GM23338 (cell line): Measurements from ENCODE around the gene SLC13A4. TPM values are rescaled to one million over a fixed set of nuclear protein-coding genes. Genes with fewer than 3 reads are reported as not detected.
A peak's percentile ranks its signal among the peaks of the same experiment; 100 is the strongest.

Experiments used
- ATAC-seq: fragments of 200-7000 bp; cut with Tn5 transposase; 3 replicates; pipeline ENCODE4 v1.9.1; 2020
- DNase-seq: peaks from one replicate; pipeline ENCODE4 v3.0.0-alpha.2; 2015; ENCODE audit warnings: low spot score
- H2AFZ ChIP-seq: fragments of 200-600 bp; sonication (generic); 2 replicates; pipeline ENCODE4 v1.8.0; 2016; ENCODE audit warnings: antibody characterized with exemption, mild to moderate bottlenecking, moderate library complexity
- H3F3A ChIP-seq: fragments of 200-600 bp; sonication (generic); replicated peaks from 2 replicates; pipeline ENCODE4 v1.8.0; 2017; ENCODE audit warnings: antibody characterized with exemption, mixed run types, low read depth
- H3K27ac ChIP-seq: fragments of 200-600 bp; sonication (generic); 2 replicates; pipeline ENCODE4 v1.6.1; 2016; ENCODE audit warnings: low read depth
- H3K27me3 ChIP-seq: fragments of 200-600 bp; sonication (generic); 2 replicates; pipeline ENCODE4 v1.8.0; 2016; ENCODE audit warnings: mild to moderate bottlenecking, mixed run types, moderate library complexity; ENCODE audit not compliant: insufficient read depth
- H3K36me3 ChIP-seq: fragments of 200-600 bp; sonication (generic); 2 replicates; pipeline ENCODE4 v1.8.0; 2016; ENCODE audit warnings: mild to moderate bottlenecking; ENCODE audit not compliant: insufficient read depth
- H3K4me1 ChIP-seq: fragments of 200-600 bp; sonication (generic); 2 replicates; pipeline ENCODE4 v1.8.0; 2016; ENCODE audit warnings: mild to moderate bottlenecking, moderate library complexity; ENCODE audit not compliant: insufficient read depth
- H3K4me2 ChIP-seq: fragments of 200-600 bp; sonication (generic); 2 replicates; pipeline ENCODE4 v1.7.1; 2017; ENCODE audit warnings: mixed run types
- H3K4me3 ChIP-seq: fragments of 200-600 bp; sonication (generic); 2 replicates; pipeline ENCODE4 v1.6.1; 2016; ENCODE audit warnings: mixed run types
- H3K79me2 ChIP-seq: fragments of 200-600 bp; sonication (generic); replicated peaks from 2 replicates; pipeline ENCODE4 v1.8.0; 2017; ENCODE audit warnings: mild to moderate bottlenecking; ENCODE audit not compliant: insufficient read depth
- H3K9me2 ChIP-seq: fragments of 200-600 bp; sonication (generic); 2 replicates; pipeline ENCODE4 v1.8.0; 2017; ENCODE audit not compliant: insufficient read depth
- H4K20me1 ChIP-seq: fragments of 200-600 bp; sonication (generic); replicated peaks from 2 replicates; pipeline ENCODE4 v1.8.0; 2017; ENCODE audit warnings: mild to moderate bottlenecking; ENCODE audit not compliant: insufficient read depth
- H3K27ac Mint-ChIP-seq: 2 replicates; pipeline ENCODE4 v1.8.0; 2020; ENCODE audit warnings: inconsistent platforms, mild to moderate bottlenecking, moderate library complexity, mixed read lengths
- H3K27me3 Mint-ChIP-seq: 3 replicates; pipeline ENCODE4 v1.8.0; 2022; ENCODE audit warnings: low read depth, mild to moderate bottlenecking, moderate library complexity, mixed read lengths, inconsistent platforms; ENCODE audit not compliant: insufficient read depth, poor library complexity
- H3K36me3 Mint-ChIP-seq: 3 replicates; pipeline ENCODE4 v1.8.0; 2021; ENCODE audit warnings: low read depth, mild to moderate bottlenecking, inconsistent platforms, moderate library complexity, mixed read lengths
- H3K4me1 Mint-ChIP-seq: 3 replicates; pipeline ENCODE4 v1.8.0; 2020; ENCODE audit warnings: mild to moderate bottlenecking, inconsistent platforms, mixed read lengths
- H3K4me3 Mint-ChIP-seq: 3 replicates; pipeline ENCODE4 v1.8.0; 2021; ENCODE audit warnings: moderate library complexity, mild to moderate bottlenecking, inconsistent platforms, mixed read lengths
- H3K9me3 Mint-ChIP-seq: 3 replicates; pipeline ENCODE4 v1.8.0; 2020; ENCODE audit warnings: moderate library complexity, mild to moderate bottlenecking, inconsistent platforms, mixed read lengths
- CREB1 ChIP-seq: fragments of 250-450 bp; sonication (Bioruptor Pico); IDR thresholded peaks from 2 replicates; pipeline ENCODE4 v1.5.0; 2020; ENCODE audit warnings: low read depth, mild to moderate bottlenecking, moderate library complexity
- EZH2 ChIP-seq: fragments of 200-600 bp; sonication (generic); IDR thresholded peaks from one replicate; pipeline ENCODE4 v1.8.0; 2017; ENCODE audit warnings: antibody characterized with exemption, mild to moderate bottlenecking, low read depth; ENCODE audit not compliant: unreplicated experiment
- EZH2phosphoT487 ChIP-seq: fragments of 200-600 bp; sonication (generic); IDR thresholded peaks from one replicate; pipeline ENCODE4 v1.8.1; 2018; ENCODE audit warnings: antibody characterized with exemption; ENCODE audit not compliant: unreplicated experiment
- JUNB ChIP-seq: IDR thresholded peaks from one replicate; pipeline ENCODE4 v1.6.1; 2016; ENCODE audit warnings: antibody characterized with exemption; ENCODE audit not compliant: unreplicated experiment
- NANOG ChIP-seq: IDR thresholded peaks from 2 replicates; pipeline ENCODE4 v1.6.1; 2016; ENCODE audit warnings: antibody characterized with exemption, borderline replicate concordance
- POLR2AphosphoS5 ChIP-seq: IDR thresholded peaks from 2 replicates; pipeline ENCODE4 v1.6.1; 2016; ENCODE audit warnings: antibody characterized with exemption, low read depth
- STAT1 ChIP-seq: IDR thresholded peaks from one replicate; pipeline ENCODE4 v1.6.1; 2016; ENCODE audit warnings: antibody characterized with exemption; ENCODE audit not compliant: unreplicated experiment
- ZNF114 ChIP-seq: fragments of 250-450 bp; sonication (Bioruptor Pico); IDR thresholded peaks from 2 replicates; pipeline ENCODE4 v1.5.0; 2020; ENCODE audit warnings: mild to moderate bottlenecking, moderate library complexity
- ZNF331 ChIP-seq: fragments of 250-450 bp; sonication (Bioruptor Pico); IDR thresholded peaks from 2 replicates; pipeline ENCODE4 v1.5.0; 2020; ENCODE audit warnings: low read depth, mild to moderate bottlenecking, moderate library complexity
- polyA plus RNA-seq: library from polyadenylated mRNA; unstranded; fragments of >200 nt; fragmentation: Nextera tagmentation; extraction: Ambion mirVana; gene quantifications from 2 replicates; pipeline ENCODE4 v1.2.1, GENCODE V29; 2016
- total RNA-seq: library from RNA; depleted of rRNA; stranded (reverse); fragments of >200 nt; shearing (Covaris generic); gene quantifications from 2 replicates; pipeline ENCODE4 v1.2.3, GENCODE V29; 2014
- TF ChIP-seq, protein P1 (sequence below), 2 experiments: fragments of 200-600 bp in 1 of 2; sonication (generic) in 1 of 2; conservative IDR thresholded peaks; 2 replicates each; pipeline versions ENCODE4 v1.5.1 to v1.6.1; 2016 to 2017; ENCODE audit warnings: antibody characterized with exemption in 2 of 2, low read depth in 2 of 2, mild to moderate bottlenecking in 2 of 2, moderate library complexity in 1 of 2
- TF ChIP-seq, protein P2 (sequence below): fragments of 250-450 bp; sonication (Bioruptor Pico); IDR thresholded peaks from 2 replicates; pipeline ENCODE4 v1.5.0; 2020; ENCODE audit warnings: mild to moderate bottlenecking, moderate library complexity
- TF ChIP-seq, protein P3 (sequence below): IDR thresholded peaks from 2 replicates; pipeline ENCODE4 v1.6.1; 2016; ENCODE audit warnings: antibody characterized with exemption
- TF ChIP-seq, protein P4 (sequence below): IDR thresholded peaks from one replicate; pipeline ENCODE4 v1.6.1; 2018; ENCODE audit warnings: antibody characterized with exemption; ENCODE audit not compliant: unreplicated experiment

The SLC13A4 gene
- total and polyA plus RNA-seq, 2 experiments from 2014 or later, result 1.7 to 2.3 TPM

DNA sequence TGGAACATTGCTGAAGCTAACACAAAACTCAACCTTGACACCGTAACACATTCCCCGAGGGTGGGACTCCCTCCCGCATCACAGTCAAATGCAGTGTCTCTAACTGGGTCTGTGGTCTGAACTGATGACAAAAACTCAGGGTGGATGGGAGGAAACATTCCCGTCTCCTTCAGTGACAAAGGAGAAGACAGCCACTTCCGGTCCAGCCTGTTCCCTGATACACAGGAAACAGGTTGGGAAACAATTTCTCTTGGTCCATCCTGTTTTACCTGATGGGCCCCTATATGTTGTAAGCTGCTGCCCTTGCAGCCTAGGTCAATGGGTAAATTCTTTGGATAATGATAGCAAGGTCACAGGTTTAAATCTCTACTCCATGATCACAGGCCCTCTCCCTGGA is 20.4 kb downstream of the SLC13A4 start:
- no peak overlapping the region for H3K4me2 ChIP-seq
- Mint-ChIP-seq H3K4me3 (no peak overlapping the region), H3K27me3 (peaks cover 8% of the 10 kb centered on the region), H3K9me3 (no peaks in the 10 kb centered on the region), H3K4me1 (peaks cover 12% of the 10 kb centered on the region), H3K36me3 (no peaks in the 10 kb centered on the region), H3K27ac (no peak overlapping the region)
- 0 out of 2 replicates have a peak, but pooled peaks cover 3% of the 10 kb centered on the region for H3F3A ChIP-seq
- H3K27me3 ChIP-seq, result no peaks in the 10 kb centered on the region
- ATAC-seq (no peak), DNase-seq (peak; percentile 15)
- no peak overlapping the region for H3K4me3 ChIP-seq
- TF ChIP-seq ZNF331 (CRISPR knock-in tag) (no peak), EZH2phosphoT487 (no peak), POLR2AphosphoS5 (no peak), JUNB (no peak), ZNF114 (CRISPR knock-in tag) (no peak), NANOG (no peak), CREB1 (CRISPR knock-in tag) (no peak), EZH2 (no peak), STAT1 (no peak)
- TF ChIP-seq, protein P1, sequence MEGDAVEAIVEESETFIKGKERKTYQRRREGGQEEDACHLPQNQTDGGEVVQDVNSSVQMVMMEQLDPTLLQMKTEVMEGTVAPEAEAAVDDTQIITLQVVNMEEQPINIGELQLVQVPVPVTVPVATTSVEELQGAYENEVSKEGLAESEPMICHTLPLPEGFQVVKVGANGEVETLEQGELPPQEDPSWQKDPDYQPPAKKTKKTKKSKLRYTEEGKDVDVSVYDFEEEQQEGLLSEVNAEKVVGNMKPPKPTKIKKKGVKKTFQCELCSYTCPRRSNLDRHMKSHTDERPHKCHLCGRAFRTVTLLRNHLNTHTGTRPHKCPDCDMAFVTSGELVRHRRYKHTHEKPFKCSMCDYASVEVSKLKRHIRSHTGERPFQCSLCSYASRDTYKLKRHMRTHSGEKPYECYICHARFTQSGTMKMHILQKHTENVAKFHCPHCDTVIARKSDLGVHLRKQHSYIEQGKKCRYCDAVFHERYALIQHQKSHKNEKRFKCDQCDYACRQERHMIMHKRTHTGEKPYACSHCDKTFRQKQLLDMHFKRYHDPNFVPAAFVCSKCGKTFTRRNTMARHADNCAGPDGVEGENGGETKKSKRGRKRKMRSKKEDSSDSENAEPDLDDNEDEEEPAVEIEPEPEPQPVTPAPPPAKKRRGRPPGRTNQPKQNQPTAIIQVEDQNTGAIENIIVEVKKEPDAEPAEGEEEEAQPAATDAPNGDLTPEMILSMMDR (conservative IDR thresholded peaks at IDR 0.05; ENCODE audit: low read depth in 2 of 2), result no peak
- TF ChIP-seq, protein P2, sequence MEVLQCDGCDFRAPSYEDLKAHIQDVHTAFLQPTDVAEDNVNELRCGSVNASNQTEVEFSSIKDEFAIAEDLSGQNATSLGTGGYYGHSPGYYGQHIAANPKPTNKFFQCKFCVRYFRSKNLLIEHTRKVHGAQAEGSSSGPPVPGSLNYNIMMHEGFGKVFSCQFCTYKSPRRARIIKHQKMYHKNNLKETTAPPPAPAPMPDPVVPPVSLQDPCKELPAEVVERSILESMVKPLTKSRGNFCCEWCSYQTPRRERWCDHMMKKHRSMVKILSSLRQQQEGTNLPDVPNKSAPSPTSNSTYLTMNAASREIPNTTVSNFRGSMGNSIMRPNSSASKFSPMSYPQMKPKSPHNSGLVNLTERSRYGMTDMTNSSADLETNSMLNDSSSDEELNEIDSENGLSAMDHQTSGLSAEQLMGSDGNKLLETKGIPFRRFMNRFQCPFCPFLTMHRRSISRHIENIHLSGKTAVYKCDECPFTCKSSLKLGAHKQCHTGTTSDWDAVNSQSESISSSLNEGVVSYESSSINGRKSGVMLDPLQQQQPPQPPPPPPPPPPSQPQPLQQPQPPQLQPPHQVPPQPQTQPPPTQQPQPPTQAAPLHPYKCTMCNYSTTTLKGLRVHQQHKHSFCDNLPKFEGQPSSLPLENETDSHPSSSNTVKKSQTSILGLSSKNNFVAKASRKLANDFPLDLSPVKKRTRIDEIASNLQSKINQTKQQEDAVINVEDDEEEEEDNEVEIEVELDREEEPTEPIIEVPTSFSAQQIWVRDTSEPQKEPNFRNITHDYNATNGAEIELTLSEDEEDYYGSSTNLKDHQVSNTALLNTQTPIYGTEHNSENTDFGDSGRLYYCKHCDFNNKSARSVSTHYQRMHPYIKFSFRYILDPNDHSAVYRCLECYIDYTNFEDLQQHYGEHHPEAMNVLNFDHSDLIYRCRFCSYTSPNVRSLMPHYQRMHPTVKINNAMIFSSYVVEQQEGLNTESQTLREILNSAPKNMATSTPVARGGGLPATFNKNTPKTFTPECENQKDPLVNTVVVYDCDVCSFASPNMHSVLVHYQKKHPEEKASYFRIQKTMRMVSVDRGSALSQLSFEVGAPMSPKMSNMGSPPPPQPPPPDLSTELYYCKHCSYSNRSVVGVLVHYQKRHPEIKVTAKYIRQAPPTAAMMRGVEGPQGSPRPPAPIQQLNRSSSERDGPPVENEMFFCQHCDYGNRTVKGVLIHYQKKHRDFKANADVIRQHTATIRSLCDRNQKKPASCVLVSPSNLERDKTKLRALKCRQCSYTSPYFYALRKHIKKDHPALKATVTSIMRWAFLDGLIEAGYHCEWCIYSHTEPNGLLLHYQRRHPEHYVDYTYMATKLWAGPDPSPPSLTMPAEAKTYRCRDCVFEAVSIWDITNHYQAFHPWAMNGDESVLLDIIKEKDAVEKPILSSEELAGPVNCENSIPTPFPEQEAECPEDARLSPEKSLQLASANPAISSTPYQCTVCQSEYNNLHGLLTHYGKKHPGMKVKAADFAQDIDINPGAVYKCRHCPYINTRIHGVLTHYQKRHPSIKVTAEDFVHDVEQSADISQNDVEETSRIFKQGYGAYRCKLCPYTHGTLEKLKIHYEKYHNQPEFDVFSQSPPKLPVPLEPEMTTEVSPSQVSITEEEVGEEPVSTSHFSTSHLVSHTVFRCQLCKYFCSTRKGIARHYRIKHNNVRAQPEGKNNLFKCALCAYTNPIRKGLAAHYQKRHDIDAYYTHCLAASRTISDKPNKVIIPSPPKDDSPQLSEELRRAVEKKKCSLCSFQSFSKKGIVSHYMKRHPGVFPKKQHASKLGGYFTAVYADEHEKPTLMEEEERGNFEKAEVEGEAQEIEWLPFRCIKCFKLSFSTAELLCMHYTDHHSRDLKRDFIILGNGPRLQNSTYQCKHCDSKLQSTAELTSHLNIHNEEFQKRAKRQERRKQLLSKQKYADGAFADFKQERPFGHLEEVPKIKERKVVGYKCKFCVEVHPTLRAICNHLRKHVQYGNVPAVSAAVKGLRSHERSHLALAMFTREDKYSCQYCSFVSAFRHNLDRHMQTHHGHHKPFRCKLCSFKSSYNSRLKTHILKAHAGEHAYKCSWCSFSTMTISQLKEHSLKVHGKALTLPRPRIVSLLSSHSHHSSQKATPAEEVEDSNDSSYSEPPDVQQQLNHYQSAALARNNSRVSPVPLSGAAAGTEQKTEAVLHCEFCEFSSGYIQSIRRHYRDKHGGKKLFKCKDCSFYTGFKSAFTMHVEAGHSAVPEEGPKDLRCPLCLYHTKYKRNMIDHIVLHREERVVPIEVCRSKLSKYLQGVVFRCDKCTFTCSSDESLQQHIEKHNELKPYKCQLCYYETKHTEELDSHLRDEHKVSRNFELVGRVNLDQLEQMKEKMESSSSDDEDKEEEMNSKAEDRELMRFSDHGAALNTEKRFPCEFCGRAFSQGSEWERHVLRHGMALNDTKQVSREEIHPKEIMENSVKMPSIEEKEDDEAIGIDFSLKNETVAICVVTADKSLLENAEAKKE, result no peak
- TF ChIP-seq, protein P3, sequence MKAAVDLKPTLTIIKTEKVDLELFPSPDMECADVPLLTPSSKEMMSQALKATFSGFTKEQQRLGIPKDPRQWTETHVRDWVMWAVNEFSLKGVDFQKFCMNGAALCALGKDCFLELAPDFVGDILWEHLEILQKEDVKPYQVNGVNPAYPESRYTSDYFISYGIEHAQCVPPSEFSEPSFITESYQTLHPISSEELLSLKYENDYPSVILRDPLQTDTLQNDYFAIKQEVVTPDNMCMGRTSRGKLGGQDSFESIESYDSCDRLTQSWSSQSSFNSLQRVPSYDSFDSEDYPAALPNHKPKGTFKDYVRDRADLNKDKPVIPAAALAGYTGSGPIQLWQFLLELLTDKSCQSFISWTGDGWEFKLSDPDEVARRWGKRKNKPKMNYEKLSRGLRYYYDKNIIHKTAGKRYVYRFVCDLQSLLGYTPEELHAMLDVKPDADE, result no peak
- TF ChIP-seq, protein P4, sequence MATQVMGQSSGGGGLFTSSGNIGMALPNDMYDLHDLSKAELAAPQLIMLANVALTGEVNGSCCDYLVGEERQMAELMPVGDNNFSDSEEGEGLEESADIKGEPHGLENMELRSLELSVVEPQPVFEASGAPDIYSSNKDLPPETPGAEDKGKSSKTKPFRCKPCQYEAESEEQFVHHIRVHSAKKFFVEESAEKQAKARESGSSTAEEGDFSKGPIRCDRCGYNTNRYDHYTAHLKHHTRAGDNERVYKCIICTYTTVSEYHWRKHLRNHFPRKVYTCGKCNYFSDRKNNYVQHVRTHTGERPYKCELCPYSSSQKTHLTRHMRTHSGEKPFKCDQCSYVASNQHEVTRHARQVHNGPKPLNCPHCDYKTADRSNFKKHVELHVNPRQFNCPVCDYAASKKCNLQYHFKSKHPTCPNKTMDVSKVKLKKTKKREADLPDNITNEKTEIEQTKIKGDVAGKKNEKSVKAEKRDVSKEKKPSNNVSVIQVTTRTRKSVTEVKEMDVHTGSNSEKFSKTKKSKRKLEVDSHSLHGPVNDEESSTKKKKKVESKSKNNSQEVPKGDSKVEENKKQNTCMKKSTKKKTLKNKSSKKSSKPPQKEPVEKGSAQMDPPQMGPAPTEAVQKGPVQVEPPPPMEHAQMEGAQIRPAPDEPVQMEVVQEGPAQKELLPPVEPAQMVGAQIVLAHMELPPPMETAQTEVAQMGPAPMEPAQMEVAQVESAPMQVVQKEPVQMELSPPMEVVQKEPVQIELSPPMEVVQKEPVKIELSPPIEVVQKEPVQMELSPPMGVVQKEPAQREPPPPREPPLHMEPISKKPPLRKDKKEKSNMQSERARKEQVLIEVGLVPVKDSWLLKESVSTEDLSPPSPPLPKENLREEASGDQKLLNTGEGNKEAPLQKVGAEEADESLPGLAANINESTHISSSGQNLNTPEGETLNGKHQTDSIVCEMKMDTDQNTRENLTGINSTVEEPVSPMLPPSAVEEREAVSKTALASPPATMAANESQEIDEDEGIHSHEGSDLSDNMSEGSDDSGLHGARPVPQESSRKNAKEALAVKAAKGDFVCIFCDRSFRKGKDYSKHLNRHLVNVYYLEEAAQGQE, result no peak
- H3K36me3 ChIP-seq, result no peaks in the 10 kb centered on the region
- H3K27ac ChIP-seq, result no peak overlapping the region
- no peak overlapping the region for H2AFZ ChIP-seq
- H3K79me2 ChIP-seq, result no peaks in the 10 kb centered on the region
- H3K9me2 ChIP-seq, result no peaks in the 10 kb centered on the region; the same call in 1 of the 2 replicates
- H3K4me1 ChIP-seq, result peaks cover 6% of the 10 kb centered on the region; the same call in 1 of the 2 replicates
- no peaks in the 10 kb centered on the region for H4K20me1 ChIP-seq
